CD4-positive, alpha-beta T cell treated with Interleukin-15 for 1 hour (primary cell): ENCODE measurements around the gene WDR31.

Experiments
- DNase-seq: peaks from one replicate; pipeline ENCODE4 v3.0.0-alpha.2; 2020

WDR31 gene

DNA sequence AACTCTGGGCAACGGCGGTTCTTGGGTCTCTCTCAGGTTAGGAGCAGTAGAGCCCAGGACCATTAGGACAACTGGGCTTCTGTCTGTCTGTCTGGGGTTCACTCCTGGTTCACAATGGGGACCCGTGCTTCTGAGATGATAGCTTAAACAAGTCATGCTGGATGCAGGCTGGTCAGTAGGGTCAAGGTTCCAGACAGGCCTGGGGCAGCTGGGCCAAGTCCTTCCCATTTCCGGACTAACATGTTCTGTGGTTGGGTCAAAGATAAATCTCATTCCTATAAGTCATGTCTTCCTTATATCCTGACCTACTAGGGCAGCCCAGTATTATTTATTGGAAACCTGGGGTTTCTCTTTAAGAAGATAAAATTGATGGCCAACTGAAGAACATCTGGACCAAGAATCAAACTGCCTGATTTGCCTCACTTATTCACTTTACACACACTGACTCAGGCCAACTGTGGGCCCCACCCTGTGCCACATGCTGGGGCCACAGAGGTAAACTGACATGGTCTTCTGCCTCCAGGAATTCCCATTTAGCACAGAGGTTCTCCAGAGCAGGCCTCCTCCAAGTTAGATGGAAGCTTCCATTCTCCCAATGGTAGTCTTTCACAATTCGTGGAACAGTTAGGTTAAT is 28.4 kb upstream of the WDR31 start:
- DNase-seq: no peak

DNA sequence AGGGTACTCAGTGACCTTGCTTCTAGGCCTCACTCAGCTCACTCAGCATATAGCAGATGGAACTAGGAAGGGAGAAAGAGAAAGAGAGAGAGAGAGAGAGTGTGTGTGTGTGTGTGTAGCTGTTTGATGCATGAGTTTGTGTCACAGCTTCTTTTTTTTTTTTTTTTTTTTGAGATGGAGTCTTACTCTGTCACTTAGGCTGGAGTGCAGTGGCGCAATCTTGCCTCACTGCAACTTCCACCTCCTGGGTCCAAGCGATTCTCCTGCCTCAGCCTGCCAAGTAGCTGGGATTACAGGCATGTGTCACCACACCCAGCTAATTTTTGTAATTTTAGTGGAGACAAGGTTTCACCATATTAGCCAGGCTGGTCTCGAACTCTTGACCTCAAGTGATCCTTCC is 25.6 kb upstream of the WDR31 start:
- peak; percentile 29 for DNase-seq

DNA sequence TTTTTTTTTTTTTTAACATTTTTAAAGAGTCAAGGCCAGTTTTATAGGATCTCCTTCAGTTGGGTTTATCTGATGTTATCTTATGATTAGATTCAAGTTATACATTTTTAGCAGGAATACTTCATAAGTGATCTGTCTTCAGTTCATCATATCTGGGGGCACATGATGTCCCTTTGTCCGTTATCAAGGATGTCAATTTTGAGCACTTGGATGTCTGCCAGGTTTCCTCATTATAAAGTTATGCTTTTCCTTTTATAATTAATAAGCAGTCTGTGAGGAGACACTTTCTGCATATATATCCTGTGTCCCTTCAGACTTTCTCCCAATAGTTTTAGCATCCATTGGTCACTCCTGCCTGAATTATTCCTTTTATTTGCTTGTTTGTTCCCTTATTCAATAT is 24.9 kb upstream of the WDR31 start:
- DNase-seq: no peak

DNA sequence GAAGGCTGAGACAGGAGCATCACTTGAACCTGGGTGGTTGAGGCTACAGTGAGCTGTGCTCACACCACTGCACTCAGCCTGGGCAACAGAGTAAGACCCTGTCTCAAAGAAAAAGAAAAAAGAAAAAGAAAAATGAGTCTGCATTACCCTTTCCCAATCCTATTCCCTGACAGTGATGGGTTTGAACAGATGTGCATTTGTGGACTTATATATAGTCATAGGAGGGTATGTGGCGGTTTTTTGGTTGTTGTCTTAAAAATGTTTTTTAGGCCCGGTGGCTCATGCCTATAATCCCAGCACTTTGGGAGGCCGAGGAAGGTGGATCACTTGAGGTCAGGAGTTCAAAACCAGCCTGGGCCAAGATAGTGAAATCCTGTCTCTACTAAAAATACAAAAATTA is 23.3 kb upstream of the WDR31 start:
- DNase-seq: no peak

DNA sequence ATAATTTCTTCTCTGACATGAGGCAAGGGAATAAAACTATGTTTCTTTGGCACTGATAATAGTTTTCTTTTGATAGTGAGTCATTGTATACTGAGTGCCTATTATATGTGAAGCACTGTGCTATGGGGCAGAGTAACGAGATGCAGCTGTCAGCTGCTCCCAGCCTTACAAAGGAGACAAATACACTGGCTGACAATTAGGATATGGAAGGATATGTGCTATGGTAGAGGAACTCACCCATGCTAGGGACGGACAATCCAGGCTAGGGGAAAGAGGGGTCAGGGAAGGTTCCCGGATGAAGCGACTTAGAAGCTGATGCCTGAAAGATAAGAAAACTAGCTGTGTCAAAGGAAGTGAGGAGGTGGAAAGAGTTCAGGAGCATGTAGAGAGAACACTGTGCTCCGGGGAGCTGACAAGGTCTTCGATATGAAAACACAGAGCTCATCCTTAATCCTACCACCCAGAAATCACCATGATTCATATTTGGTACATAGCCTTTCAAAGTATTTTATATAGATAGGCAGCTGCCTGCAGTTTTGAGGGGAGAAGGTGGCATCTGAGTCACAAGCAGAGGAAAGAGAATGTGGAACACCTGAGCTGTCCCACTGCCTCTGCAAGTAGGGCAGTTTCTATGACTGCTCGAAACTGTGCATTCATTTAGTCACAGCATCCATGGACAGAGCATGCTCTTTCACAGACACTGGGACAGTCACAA is 21.4 kb upstream of the WDR31 start:
- no peak for DNase-seq

DNA sequence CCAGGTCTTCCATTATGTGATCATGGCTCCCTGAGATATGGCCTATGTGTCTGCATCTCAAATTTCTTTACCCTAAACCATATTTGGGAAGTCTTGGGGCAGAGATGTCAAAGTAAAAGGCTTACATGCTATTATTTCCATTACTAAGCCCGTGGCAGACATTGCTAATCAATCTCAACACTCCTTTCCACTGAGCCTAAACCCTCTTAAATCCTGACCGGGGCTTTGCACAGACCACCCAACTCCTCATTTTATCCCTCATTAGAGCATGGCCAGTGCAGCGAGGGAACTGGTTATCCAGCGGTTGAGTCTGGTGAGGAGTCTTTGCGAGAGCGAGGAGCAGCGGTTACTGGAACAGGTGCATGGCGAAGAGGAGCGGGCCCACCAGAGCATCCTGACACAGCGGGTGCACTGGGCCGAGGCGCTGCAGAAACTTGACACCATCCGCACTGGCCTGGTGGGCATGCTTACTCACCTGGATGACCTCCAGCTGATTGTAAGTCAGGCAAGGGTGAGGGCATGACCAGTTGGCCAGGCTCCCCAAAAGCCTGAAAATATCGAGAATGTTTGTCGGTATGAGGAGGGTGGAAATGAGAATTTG is 20.3 kb upstream of the WDR31 start:
- no peak for DNase-seq

DNA sequence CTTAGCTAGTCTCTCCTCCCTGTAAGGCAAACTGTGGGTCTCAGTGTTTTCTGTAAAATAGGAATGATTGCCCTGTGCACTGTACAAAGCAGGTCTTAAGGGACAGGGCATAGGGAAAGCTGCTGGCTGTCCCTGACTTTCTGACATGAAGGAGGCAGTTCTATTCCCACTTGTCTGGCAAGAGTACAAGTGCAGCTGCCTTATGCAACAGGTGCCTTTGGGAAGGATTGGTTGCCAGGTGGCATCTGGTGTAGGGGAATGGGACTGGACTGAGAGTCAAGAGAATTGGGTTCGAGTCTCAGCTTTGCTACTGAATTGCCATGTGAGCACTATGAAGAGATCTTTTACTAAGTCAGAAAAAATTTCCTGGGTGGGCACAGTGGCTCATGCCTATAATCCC is 19.3 kb upstream of the WDR31 start:
- no peak for DNase-seq

DNA sequence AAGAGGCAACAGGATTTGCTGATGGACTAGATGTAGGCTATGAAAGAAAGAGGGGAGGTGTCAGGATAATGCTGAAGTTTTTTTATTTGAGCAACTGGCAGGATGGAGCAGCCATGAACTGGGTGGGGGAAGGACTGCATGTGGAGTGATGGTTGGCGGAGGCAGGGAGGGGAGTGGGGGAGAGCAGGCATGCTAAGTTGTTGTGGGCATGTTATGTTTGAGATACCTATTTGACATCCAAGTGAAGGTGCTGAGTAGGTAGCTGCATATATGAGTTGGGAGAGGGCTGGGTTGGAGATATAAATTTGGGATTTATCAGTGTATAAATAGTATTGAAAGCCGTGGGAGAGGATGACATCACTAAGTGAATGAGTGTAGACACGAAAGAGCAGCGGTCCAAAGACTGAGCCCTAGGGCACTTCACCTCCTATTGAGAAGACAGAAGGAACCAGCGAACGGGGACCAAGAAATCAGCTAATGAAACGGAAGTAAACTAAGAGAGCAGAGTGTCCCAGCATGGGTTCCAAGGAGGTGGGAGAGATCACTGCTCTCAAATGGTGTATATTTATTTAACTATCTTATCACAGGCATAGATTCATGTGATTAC is 16.7 kb upstream of the WDR31 start:
- DNase-seq: no peak

DNA sequence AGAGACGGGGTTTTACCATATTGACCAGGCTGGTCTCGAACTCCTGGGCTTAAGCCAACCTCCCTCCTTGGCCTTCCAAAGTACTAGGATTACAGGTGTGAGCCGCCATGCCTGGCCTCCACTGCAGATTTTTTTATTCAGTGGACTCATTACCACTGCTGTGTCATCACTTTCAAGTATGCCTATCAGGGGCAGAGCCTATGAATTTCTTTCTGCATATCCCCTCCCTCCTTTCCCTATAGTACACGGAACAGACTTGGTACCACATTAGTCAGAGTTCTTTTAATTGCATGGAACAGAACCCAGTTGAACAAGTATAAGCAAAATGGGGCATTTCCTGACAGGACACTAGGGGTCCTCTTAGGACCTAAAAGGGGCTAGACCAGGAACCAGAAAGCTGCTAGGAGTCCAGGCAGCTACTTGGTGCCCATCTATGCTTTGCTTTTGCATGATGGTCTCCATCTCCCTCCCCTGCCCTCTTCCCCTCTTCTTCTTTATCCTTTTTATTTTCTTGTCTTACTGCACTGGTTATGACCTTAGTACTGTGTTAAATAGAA is 15.0 kb upstream of the WDR31 start:
- DNase-seq: no peak

DNA sequence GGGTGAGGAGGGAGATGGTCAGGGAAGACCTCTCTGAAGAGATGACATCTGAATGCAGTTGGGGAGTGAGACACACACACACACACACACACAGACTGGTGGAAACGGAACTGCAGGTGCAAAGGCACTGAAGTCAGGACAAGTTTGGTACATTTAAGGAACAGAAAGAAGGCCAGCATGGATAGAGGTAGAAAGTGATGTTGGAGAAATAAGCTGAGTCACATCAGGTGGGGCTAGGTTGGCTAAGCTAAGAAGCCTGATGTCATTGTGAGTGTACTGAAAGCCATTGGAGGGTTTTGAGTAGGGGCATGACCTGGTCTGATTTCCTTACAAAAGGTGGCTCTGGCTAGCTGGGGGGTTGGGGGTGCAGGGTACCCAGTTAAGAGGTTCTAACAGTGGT is 12.3 kb upstream of the WDR31 start:
- DNase-seq: no peak

DNA sequence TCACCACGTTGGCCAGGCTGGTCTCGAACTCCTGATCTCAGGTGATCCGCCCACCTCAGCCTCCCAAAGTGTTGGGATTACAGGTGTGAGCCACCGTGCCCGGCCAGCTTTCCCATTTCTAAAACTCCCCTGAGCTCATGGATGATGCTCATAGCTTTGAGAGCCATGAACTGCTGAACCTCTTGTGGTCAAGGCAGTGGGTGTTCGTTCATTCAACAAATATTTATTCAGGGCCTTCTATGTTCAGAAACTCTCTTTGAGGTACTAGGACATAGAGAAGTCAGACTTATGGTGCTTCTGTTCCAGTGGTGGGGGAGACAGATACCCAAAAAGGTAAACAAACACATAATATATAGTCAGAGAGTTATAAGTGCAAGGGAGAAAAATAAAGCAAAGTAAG is 11.9 kb upstream of the WDR31 start:
- no peak for DNase-seq

DNA sequence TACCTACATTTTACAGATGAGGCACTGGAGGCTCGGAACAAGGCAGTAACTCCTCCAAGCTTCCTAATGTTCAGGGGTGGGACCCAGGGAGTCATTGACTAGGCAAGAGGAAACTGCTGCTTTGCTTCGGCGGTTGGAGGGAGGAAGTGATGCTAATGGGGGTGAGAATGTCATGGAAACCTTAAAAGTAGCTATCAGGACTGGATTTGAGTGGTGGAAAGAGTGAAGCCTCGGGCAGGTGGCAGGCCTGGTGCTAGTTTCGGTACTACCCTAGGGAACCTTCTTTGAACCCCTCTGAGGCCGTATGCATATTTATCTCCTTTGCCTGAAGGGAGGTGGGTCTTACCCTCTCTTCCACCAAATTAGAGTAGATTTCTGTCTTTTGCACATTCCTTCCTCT is 10.9 kb upstream of the WDR31 start:
- DNase-seq: peak; percentile 48

DNA sequence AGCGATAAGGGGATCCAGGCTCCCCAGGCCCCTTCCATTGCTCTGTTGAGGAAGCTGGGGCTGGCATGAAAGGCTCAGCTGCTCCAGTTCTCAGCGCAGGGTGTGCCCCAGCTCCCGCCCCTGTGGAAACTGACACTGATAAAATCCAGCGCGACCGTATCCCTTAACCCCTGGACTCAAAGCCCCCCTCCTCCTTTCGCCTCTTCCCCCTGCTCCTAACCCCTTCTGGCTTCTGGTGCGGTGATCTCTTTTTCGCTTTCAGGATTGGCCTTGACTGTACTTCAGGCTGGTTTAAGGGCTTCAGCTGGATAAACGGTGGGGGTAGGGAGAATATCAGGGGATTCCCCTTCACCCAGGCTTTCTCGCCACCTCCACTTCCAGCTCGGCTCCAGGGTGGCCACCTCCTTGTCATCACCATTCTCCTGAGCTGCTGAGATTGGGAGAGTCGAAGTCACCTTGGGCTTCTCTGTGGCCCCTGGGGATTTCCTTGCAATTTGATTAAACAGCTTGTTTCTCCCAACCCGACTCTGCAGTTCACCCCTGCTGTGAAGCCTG is 10.1 kb upstream of the WDR31 start:
- no peak for DNase-seq

DNA sequence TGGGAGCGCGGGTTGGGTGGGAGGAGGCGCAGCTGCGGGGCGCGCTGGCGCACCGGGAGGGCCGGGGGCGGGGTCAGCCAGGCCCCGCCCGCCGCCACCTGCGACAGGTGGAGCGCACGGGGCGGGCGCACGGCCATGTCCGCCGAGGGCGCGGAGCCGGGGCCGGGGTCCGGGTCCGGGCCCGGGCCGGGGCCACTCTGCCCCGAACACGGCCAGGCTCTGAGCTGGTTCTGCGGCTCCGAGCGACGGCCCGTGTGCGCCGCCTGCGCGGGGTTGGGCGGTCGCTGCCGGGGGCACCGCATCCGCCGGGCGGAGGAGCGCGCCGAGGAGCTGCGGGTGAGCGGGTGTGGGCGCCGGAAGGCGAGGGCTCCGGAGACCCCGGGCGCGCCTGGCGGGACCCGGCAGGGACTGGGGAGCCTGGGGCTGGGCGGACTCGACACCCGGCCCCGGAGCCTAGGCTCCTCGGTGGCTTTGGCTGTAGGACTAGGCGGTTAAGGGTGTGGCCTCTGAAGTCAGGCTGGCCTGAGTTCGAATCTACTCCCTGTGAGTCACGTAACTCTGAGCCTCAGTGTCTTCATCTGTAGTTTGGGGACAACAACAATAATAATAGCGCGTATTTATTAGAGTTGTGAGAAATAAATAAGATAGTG is 9.5 kb upstream of the WDR31 start, which contains the start of gene BSPRY:
TSS of gene BSPRY (plus strand) at position 97 of the 650 bp plus-strand sequence. CDS start at position 136, 39 bp downstream.
- no peak for DNase-seq

DNA sequence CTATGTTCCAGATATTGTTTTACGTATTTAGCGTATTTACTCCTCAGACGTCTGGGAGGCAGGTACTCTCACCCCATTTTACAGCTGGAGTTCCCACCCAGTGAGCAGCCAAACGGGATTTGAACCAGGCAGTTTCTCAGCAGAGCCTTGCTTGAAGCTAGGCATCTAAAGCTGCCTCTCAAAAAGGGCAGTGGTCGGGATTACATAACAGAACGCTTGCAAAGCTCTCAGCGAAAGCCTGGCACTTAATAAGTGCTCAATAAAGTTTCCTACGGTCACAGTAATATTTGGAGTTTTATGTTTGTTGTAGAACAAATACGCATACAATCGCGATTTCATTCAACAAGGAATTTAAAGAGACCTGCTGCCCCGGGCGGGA is 9.0 kb upstream of the WDR31 start:
- no peak for DNase-seq

DNA sequence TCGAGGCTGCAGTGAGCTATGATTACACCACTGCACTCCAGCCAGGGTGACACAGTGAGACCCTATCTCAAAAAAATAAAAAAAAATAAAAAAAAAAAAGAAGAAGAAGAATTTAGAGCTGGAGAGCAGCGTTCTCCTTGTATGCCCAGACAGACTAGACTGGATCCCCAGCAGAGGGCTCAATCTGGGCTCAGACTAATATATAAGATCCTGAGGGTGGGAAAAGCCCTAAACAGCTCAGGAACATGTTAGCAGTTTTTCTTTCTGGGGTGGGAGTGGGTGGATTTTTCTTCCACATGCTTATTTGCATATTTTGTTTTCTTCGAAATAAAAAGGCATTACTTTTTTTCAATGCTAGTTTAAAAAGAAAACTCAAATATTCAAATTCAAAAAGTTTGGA is 8.4 kb upstream of the WDR31 start:
- DNase-seq: no peak

DNA sequence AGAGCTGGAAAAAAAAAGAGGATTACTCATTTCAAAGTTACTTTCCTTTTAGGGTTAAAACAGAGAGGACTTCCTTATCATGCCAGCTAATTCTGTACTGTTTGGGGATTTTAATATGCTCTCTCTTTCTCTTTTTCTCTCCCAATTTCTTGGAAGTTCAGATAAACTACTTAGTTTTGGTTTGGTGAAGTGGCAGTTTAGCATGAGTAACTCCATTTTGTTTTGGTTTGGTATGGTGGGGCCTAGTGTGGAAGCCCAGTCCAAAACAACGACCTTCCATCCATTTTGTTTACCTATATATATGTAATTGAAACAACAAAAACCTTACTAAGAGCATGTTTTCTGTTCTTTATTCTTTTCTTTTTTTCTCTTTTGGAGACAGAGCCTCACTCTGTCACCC is 5.6 kb upstream of the WDR31 start:
- DNase-seq: no peak

DNA sequence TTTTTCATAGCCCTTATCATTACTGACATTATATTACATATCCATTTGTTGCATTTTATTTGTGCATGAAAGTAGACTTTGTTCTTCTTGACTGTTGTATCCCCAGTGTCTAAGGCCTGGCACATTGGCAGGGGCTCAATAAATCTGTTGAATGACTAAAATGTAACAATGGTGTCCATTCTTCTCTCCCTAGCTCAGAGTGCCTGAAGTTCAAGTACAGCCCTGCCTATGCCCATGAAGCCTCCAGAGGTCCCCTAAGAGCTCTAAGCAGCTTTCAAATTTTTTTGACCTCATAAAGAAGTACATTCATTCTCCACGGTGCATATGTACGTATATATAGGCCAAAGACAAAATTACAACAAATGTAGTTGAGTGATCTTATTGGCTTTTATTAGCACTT is 5.1 kb upstream of the WDR31 start:
- DNase-seq: no peak

DNA sequence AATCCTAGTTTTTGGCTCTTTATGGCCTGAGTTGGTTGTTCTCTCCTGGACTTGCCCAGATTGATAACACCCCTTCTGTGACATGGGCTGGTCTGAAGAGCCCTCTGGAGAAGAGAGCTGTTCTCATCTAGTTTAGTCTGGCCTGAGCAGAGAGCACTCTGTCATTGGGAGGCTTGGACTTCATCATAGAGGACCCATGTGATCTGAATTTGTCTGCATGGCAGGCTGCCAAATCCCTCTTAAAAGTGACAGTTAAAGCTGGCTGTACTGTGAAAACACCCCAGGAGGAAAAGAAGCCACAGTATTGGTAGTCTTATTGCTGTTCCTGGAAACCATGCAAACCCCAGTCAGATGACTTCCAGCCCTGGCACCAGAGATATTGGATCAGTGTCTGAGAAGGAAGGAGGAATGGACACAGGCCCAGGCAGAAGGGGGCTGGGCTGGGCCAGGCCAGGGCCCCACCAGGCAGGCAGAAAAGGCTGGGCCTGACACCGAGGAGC is 3.7 kb upstream of the WDR31 start:
- DNase-seq: no peak

DNA sequence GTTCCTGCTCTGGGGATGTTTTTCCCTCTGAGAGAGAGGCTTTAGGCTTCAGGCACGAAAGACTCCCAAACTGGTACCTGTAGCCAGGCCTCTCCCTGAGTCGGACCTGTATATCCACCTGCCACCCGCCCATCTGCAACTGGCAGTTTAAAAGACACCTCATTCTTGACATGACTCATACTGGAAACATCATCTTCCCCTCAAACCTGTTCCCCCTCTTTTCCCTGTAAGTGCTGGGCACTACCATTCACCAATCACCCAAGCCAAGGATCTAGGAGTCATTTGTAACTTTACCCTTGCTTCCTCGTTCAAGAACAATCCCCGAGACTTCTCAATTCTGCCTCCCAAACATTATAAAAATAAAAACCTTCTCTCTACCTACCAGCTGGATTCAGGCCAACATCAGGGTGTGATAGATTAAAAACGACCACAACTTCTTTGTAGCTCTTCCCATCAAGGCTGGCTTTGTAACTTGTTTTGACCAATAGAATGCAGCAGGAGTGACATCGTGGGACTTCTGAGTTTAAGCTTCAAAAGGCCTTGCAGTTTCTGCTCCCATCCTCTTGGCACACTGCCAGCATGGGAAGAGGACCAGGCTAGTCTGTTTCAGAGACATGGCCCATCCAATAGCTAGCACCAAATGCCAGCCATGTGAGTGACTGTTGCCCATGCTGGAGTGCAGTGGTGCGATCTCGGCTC is 1.8 kb upstream of the WDR31 start:
- DNase-seq: no peak

DNA sequence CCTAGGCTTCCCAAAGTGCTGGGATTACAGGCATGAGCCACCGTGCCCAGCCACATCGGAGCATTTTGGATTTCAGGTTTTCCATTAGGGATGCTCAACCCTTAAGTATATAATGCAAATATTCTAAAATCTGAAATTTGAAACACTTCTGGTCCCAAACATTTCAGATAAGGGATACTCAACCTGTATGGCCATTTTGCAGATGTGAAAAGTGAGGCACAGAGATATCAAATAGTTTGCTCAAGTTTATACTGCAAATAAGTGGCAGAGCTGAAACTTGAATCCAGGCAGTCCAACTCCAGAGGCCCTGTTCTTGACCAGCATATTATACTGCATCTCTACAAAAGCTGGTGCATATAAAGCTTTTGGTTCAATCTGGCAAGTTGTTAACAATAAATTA is 2.4 kb downstream of the WDR31 start:
- no peak for DNase-seq

DNA sequence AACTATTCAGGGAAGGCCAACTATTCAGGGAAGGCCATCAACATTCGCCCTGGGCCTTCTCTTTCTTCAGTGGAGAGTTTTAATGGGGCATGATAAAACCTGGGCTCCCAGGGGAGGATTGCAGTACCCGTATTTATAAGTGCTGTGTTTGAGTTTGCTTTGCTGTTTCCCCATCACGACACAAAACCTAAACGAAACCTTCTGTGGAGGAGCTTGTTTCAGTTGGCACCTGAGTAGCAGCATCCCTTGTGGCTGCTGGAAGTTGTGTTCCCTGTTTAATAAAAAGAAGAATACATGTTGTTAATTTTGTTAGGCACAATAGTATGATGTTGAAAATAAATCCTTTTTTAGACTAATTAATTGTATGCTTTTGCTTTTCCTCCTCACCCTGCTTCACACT is 8.3 kb downstream of the WDR31 start:
- DNase-seq: no peak
